GM13976 (cell line): ENCODE measurements around the gene DUSP16.

Experiments used
- DNase-seq: peaks from one replicate; pipeline ENCODE4 v3.0.0; 2012; ENCODE audit warnings: low spot score
- in situ Hi-C: fragments of 300-500 bp; cut with MboI; formaldehyde crosslinking; loops from one replicate; pipeline ENCODE4 v1.12.0; 2022; ENCODE audit warnings: low sequenced_read_pairs, mixed read lengths, inconsistent platforms; ENCODE audit not compliant: unreplicated experiment
- TF ChIP-seq, protein P1 (sequence below): IDR thresholded peaks from 2 replicates; pipeline ENCODE4 v1.5.1; 2012; ENCODE audit warnings: borderline replicate concordance, mild to moderate bottlenecking; ENCODE audit not compliant: insufficient read depth; ENCODE audit errors: extremely low read depth, missing control alignments, control extremely low read depth

DUSP16 gene

DNA sequence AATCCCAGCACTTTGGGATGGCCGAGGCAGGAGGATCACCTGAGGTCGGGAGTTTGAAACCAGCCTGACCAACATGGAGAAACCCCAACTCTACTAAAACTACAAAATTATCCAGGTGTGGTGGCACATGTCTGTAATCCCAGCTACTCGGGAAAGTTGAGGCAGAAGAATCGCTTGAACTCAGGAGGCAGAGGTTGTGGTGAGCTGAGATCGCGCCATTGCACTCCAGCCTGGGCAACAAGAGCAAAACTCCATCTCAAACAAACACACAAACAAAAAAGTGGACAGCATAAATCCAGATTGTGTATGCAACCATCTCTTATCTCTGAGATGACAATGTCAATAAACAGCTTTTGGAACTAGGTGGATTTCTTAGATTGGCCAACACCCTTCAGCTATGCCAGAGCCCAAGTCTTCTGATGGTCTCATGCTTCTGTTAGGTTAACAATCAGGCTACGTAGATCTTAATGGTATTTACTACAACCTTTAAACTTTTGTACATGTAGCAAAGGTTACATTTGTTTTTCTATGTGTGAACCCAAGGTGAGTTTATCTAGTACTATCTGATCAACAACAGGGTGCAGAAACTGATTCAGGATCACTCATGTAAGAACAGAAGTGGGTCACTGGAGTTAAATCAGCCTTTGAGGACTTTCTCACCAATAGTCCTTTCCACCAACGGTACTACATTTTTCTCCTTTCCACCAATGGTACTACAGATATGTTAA lies 73.7 kb downstream of the DUSP16 start:
- no peak for DNase-seq
- in situ Hi-C loops, result no loop called here
- TF ChIP-seq, protein P1, sequence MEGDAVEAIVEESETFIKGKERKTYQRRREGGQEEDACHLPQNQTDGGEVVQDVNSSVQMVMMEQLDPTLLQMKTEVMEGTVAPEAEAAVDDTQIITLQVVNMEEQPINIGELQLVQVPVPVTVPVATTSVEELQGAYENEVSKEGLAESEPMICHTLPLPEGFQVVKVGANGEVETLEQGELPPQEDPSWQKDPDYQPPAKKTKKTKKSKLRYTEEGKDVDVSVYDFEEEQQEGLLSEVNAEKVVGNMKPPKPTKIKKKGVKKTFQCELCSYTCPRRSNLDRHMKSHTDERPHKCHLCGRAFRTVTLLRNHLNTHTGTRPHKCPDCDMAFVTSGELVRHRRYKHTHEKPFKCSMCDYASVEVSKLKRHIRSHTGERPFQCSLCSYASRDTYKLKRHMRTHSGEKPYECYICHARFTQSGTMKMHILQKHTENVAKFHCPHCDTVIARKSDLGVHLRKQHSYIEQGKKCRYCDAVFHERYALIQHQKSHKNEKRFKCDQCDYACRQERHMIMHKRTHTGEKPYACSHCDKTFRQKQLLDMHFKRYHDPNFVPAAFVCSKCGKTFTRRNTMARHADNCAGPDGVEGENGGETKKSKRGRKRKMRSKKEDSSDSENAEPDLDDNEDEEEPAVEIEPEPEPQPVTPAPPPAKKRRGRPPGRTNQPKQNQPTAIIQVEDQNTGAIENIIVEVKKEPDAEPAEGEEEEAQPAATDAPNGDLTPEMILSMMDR, result no peak

DNA sequence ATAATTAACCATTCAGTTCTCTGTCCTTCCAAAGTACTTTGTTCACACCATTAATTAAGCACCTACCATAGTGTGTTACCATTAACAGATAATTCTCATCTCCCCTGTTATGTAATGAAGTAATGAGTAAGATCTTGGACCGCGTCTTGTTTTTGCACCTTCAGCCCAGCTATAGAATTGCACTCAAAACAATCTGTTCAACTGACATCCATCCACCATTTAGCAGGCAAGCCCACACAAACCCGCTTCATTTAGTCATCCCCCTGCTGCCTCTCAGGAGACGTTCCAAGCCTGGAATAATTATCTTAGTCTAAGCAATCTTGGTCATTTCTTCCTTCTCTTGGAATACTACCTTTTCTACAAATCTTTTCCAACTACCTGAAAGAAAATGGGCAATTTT lies 74.4 kb downstream of the DUSP16 start:
- in situ Hi-C loops, result no loop called here
- DNase-seq, result no peak
- TF ChIP-seq, protein P1, result no peak

DNA sequence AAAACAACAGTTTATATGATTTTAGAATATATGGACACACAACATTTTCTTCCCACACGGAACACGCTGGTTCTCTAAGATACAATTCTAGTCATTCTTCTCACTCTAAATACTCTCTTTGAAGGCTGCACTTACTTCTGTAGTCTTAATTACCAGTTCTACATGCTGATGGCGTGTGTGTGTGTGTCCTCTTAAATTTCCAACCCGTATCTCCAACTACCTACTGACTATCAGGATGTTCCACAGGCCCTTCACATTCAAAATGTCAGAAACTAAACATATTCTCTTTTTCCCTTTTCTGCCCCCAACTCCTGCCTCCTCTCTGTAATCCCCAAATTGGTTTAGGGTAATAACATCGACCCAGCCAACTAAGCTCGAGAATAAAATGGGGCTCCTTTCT lies 75.2 kb downstream of the DUSP16 start:
- TF ChIP-seq, protein P1, result no peak
- DNase-seq, result no peak
- in situ Hi-C loops, result no loop called here

DNA sequence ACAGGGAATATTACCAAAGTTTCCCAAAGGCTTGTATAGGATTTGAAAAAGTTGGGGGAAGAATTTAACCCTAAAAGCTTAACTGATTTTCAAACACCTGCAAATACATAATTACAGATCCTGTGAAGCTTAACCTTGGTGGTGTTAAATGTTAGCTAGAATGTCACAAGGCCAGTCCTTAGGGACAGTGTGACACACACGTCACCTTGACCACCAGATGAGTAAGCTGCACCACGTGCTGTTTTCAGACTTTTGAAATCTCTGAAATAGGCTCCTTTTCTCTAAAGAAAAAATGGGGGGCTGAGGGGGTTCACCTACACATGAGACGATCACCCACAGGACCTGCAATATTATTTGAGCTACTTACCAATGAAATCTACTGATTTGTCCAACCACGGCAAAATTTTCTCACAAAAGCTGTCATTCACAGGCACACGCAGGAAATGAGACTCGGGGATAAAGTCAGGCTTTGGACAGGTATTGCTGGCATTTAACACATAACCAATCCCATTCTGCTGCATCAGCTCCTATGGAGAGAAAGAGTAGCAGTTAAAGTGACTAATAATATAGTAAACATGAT lies 75.9 kb downstream of the DUSP16 start:
- in situ Hi-C loops, result no loop called here
- peak; percentile 58 for DNase-seq
- TF ChIP-seq, protein P1, result no peak

DNA sequence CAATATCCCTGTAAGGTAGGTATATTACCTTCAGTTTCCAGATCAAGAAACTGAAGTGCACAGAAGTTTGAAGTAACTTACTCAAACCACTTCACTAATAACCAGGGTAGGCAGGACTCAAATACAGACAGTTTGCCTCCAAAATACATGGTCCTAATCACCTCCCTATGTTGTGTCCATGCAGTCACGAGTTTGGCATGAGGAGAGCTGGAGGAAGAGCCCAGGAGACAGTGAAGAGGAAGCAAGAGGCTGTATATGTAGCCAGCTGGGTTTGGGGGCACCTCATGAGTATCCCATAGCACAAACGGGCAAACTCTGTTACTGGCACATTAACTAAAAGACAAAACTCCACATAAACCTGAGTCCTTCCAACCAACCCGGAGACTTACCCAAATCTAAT lies 79.2 kb downstream of the DUSP16 start:
- in situ Hi-C loops, result no loop called here
- DNase-seq, result no peak
- TF ChIP-seq, protein P1, result no peak

DNA sequence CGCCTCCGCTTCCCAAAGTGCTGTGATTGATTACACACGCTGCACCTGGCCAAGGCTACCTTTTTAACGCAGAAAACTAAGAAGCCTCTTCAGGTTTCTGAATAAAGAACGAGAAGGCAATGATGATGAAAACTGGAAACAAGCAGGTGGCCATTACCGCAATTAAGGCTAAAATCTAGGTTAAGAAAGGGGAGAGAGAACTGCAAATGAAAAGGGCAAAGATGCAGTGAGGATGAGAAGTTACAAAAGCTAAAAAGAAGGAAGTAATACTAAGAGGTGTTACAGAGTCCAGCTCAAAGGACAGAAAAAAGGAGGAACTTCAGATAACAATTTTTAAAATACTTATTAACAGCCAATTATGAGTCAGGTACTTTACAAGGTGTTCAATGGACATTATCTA lies 79.7 kb downstream of the DUSP16 start:
- TF ChIP-seq, protein P1, result no peak
- DNase-seq, result no peak
- in situ Hi-C loops, result no loop called here

DNA sequence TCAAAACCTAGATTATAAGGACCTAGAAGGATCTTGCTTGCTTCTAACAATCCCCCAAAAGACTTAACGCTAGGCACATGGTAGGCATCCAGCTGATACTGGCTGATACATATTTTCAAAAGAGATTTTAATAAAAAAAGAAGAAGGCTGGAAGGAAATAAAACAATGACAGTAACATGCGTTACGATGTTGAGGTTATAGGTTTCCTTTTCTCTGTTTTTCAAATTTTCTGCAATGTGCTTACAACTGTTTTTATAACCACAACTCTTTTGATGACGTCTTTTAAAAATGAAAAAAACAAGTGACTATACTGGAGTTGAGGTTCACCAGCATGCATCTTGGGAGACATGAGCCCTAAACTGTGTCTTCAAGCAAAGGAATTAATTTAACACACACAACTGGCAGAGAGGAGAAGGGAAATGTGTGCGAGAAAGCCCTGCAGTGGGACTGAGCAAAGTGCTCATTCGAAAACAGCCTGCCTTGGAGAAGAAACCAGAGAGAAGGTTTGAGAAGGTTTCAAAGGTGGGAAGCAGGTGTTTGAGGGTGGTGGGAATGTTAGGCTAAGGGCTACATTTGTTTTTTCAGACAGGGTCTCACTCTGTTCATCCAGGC lies 80.4 kb downstream of the DUSP16 start:
- TF ChIP-seq, protein P1, result no peak
- in situ Hi-C loops, result no loop called here
- no peak for DNase-seq
